GM18511 (cell line): ENCODE data around the gene HNRNPA2B1.

Experiments
- ATAC-seq: cut with Tn5 transposase; IDR thresholded peaks from one replicate; pipeline ENCODE4 v1.9.1; 2021; ENCODE audit warnings: mild to moderate bottlenecking, moderate library complexity; ENCODE audit not compliant: unreplicated experiment

HNRNPA2B1 gene

DNA sequence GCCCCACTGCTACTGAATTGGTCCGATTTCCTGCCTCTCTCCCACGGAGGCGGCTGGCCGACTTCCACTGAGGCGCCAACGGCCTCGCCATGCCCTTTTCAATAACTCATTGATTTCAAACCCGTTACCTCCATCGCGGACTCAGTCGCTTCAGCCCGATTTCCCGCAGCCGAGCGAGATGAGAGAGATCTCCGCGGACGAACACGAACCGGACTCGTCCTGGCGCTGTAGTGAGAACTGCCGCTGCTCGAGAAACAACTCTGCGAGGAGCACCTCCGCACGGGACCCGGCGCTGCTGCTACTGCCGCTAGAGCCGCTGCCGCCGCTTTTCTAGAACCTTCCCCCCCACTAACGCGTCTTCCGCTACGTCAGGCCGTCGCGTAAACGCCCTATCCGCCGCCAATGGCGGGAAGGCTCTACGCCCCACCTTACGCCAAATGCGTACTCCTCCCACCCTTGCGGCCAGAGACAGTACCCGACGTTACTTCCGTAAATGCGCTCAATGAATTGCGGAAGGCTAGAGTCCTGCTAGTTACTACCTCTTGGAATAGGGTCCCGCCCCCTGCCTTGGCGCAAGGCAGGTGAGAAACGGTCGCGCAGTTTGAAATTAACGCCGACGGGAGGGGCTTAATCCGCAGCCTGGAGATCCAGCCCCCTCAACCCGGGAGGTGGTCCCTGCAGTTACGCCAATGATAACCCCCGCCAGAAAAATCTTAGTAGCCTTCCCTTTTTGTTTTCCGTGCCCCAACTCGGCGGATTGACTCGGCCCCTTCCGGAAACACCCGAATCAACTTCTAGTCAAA lies at the start of gene HNRNPA2B1:
Gene HNRNPA2B1, minus strand, starts transcription at position 303 of the 803 bp plus-strand sequence. Its CDS starts 169 bp downstream, at position 134.
- peak; percentile 60 for ATAC-seq

DNA sequence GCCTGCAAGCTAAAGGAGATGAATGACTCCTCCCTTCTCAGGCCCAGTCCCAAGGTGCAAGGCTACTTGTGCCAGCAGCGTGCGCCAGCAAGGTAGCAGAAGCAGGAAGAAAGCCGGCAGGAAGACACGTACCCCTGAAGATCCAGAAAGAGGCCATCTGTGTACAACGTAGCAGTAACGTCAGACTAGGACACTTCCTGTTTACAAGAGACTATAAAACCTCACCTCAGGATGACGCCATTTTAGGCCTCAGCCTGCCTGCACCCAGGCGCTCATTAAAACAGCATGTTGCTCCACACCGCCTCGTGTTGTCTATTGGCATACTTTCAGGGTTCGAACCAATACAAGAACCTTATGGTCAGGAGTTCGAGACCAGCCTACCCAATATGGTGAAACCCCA lies 49.7 kb upstream of the HNRNPA2B1 start:
- no peak for ATAC-seq

- ATAC-seq = no peak
Observed at GRCh38 chr7:26245150-26245549, 44.6 kb upstream of the HNRNPA2B1 start.

DNA sequence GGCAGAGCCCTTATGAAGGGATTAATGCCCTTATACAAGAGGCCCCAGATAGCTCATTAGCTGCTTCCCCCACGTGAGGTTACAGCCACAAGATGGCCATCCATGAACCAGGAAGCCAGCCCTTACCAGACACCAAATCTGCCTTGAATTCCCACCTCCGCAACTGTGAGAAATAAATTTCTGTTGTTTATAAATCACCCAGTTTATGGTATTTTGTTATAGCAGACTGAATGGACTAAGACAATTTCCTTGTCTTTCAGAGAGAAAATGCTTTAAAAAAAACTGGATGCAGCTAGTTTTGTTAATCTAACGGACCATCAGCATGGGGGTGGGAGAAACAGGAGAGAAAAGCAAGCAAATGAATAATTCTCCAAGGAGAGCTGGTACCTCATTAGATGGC lies 37.5 kb upstream of the HNRNPA2B1 start:
- ATAC-seq = no peak

GRCh38 chr7:26237035-26237807 lies 36.7 kb upstream of the HNRNPA2B1 start:
- ATAC-seq = no peak

DNA sequence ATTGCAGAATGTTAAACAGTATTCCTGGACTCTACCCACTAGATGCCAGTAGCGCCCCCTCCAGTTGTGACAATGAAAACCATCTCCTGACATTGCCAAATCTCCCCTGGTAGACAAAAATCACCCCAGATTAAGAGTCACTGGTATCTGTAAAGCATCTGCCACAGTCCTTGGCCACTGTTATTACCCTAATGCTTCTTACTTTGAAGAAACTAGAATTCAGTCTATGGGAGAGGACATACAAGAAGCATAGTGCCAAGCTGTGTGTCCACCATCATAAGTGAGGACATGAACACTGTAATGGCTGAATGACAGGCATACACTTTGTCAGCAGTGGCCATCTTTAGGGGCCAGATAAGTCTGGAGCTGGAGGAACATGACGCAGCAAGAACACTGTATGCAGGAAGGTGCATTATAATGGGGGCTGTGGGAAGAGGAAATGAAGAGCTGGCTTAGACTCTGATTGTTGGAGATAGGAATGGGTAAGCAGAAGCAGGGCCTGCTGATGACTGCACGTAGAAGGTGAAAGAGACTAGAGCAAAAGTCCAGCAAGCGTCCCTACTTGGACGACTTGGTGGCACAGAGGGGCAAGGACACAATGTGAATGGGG lies 33.5 kb upstream of the HNRNPA2B1 start:
- ATAC-seq = no peak

DNA sequence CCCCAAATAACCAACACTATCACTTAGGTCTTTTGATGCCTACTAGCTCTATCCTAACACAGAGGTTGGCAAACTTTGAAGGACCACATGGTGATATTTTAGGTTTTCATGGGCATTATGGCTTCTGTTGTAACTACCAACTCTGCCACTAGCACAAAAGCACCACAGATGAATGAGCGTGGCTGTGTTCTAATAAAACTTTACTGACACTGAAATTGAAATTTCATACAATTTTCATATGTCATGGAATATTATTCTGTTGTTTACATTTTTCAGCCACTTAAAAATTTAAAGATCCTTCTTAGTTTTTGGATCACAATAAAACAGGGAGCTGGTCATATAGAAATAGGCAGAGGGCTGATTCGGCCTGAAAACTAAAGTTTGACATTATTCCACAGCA lies 27.4 kb upstream of the HNRNPA2B1 start:
- ATAC-seq = no peak

- ATAC-seq = no peak
Observed at GRCh38 chr7:26224359-26224758, 23.8 kb upstream of the HNRNPA2B1 start.

GRCh38 chr7:26216049-26216448 lies 15.5 kb upstream of the HNRNPA2B1 start:
- ATAC-seq = no peak

- ATAC-seq = no peak
Observed at GRCh38 chr7:26213807-26214515, 13.4 kb upstream of the HNRNPA2B1 start.

DNA sequence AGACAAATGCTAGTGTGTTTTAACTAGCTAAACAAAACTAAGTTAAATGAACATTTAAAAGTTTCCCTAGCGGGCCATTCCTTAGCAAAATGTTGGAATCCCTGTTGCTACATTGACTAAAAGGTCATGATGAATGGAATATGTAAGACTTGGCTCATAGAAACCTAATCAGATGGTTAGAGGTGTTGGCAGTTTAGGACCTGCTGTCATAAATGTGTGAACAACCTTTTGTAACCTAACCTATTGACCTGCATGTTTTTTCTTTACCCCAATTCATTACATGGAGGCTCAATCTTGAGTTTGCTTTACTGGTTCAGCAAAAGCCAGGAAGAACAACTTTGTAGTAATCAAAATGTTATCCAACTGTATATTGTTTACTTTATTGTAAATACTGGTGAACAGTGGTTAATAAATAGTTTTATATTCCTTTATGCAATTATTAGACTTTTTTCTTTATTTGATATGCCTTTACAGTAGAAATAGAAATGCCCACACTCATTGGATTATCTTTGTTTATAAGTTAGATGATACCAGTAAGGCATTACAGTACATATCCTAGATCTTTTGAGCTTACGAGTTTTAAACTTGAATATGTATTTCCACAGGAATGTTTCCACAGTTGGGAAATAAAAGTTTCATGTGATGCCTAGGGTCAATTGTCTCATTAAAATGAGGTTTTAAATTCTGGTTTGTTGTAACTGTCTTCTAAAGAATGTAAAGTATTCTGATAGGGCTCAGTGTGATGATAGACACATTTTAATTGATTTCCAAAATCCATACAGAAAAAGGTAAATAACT lies 12.6 kb upstream of the HNRNPA2B1 start:
- no peak for ATAC-seq

DNA sequence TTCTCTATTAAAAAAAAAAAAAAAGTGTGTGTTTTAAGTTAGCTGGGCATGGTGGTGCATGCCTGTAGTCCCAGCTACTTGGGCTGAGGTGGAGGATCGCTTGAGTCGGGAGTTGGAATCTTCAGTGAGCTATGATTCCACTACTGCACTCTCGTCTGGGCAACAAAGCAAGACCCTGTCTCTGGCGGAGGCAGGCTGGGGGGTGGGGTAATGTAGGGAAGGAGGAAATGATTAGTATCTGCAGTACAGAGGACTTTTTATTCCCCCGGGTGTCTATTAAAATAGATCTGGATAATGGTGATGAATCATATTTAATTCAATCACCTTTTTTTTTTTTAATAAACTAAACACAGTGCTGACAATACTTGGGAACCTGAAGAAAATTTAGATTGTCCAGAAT lies 7.5 kb upstream of the HNRNPA2B1 start:
- ATAC-seq = no peak

- ATAC-seq = no peak
Observed at GRCh38 chr7:26203016-26203415, 2.5 kb upstream of the HNRNPA2B1 start.

GRCh38 chr7:26202019-26202990 lies 1.8 kb upstream of the HNRNPA2B1 start:
- ATAC-seq = peak; percentile 6

DNA sequence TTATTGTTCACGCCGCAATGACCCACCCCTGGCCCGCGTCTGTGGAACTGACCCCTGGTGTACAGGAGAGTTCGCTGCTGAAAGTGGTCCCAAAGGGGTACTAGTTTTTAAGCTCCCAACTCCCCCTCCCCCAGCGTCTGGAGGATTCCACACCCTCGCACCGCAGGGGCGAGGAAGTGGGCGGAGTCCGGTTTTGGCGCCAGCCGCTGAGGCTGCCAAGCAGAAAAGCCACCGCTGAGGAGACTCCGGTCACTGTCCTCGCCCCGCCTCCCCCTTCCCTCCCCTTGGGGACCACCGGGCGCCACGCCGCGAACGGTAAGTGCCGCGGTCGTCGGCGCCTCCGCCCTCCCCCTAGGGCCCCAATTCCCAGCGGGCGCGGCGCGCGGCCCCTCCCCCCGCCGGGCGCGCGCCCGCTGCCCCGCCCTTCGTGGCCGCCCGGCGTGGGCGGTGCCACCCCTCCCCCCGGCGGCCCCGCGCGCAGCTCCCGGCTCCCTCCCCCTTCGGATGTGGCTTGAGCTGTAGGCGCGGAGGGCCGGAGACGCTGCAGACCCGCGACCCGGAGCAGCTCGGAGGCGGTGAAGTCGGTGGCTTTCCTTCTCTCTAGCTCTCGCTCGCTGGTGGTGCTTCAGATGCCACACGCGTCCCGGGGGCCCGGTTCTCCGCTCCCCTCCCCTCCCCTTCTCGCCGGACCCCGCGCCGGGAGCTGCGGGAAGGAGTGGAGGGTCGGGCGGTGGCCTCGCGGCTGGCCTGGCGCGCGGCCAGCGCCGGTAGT lies 887 bp upstream of the HNRNPA2B1 start, which contains the start of gene CBX3:
Gene CBX3, plus strand, starts transcription at position 499 of the 772 bp plus-strand sequence. CDS start 1,254 bp downstream, outside the sequence.
- ATAC-seq = peak; percentile 51

GRCh38 chr7:26200038-26200443 lies 505 bp downstream of the HNRNPA2B1 start:
- no peak for ATAC-seq

DNA sequence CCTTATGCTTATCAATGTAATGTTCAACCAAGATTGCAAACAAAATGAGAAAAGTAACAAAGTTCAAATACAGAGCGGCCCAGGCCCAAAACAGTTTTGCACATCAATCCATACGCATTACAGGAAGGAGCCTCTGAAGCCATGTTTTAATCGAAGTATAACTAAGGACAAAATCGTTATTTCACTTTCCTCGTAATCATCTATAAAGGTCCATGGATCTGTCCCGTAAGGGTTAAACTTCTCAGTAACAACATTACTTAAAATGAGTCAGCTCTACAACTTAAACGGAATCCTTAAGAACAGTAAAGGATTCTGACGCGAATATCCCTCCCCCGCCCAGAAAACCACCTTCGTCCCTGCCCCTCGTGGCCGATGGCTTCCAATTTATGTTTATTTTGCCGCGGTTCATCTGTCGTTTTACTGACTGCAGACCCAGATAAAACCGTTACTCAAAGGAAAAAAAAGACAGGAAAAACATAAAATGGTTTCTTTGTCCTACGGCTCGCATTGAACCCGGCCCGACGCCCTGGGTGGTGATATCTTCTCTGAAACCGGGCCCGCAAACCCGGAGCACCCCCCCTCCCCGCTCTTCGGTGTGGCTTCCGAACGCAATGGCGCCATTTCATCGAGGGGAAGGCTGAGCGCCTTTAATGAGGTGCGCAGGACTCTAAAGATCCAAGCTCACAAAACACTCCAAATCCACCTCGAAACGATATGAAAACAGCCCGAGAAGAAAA lies 1.1 kb downstream of the HNRNPA2B1 start:
- no peak for ATAC-seq

- no peak for ATAC-seq
Observed at GRCh38 chr7:26198781-26199169, 1.8 kb downstream of the HNRNPA2B1 start.
